IMR-90 (cell line): ENCODE results near the gene CLCN4. TPM values are rescaled to one million over a fixed set of nuclear protein-coding genes. Genes with fewer than 3 reads are reported as not detected.

Experiments
- ATAC-seq: fragments of 200-7000 bp; cut with Tn5 transposase; 2 replicates; pipeline ENCODE4 v1.9.1; 2020; ENCODE audit warnings: low read depth, mild to moderate bottlenecking, moderate library complexity
- BruUV-seq: library from RNA; stranded (reverse); fragments of 400-500 nt; replicated peaks from 2 replicates; lab custom pipeline; 2021; lab: Mats Ljungman, UMichigan
- CTCF ChIA-PET: fragments of 300-600 bp; formaldehyde crosslinking; extraction: SDS; loops from one replicate; lab custom pipeline; 2021; ENCODE audit warnings: antibody characterized with exemption; lab: Yijun Ruan, JAX
- POLR2A ChIA-PET: fragments of 300-600 bp; sonication (Branson Sonifier 250); formaldehyde crosslinking; loops from one replicate; lab custom pipeline; 2022; ENCODE audit warnings: antibody characterized with exemption; ENCODE audit not compliant: unreplicated experiment; lab: Charles Lee
- DNase-seq: peaks from one replicate; pipeline ENCODE4 v3.0.0; 2013
- H2AFZ ChIP-seq: replicated peaks from 2 replicates; pipeline ENCODE3; 2013; ENCODE audit warnings: low read length, mild to moderate bottlenecking; ENCODE audit not compliant: poor library complexity
- H2AK5ac ChIP-seq: 2 replicates; pipeline ENCODE4 v1.6.1; 2013; ENCODE audit warnings: low read depth, low read length, inconsistent platforms
- H2AK9ac ChIP-seq: replicated peaks from 2 replicates; pipeline ENCODE3; 2013; ENCODE audit warnings: mild to moderate bottlenecking, low read depth, low read length, moderate library complexity; ENCODE audit not compliant: poor library complexity
- H2BK120ac ChIP-seq: 2 replicates; pipeline ENCODE4 v1.6.1; 2013; ENCODE audit warnings: low read depth, low read length, inconsistent platforms
- H2BK15ac ChIP-seq: 3 replicates; pipeline ENCODE4 v1.6.1; 2013; ENCODE audit warnings: low read depth, low read length, inconsistent platforms
- H2BK20ac ChIP-seq: 2 replicates; pipeline ENCODE4 v1.6.1; 2013; ENCODE audit warnings: low read depth, mild to moderate bottlenecking, inconsistent platforms, low read length, moderate library complexity
- H2BK5ac ChIP-seq: 2 replicates; pipeline ENCODE4 v1.6.1; 2013; ENCODE audit warnings: mild to moderate bottlenecking, low read depth, low read length, inconsistent platforms; ENCODE audit not compliant: poor library complexity, severe bottlenecking
- H3K14ac ChIP-seq: replicated peaks from 2 replicates; pipeline ENCODE4 v1.6.1; 2013; ENCODE audit warnings: low read depth, low read length, inconsistent platforms
- H3K18ac ChIP-seq: 2 replicates; pipeline ENCODE4 v1.6.1; 2013; ENCODE audit warnings: low read depth, low read length, control low read depth
- H3K23ac ChIP-seq: 2 replicates; pipeline ENCODE4 v1.6.1; 2013; ENCODE audit warnings: low read depth, low read length, inconsistent platforms
- H3K27ac ChIP-seq: 2 replicates; pipeline ENCODE4 v1.5.1; 2013; ENCODE audit warnings: mild to moderate bottlenecking, control low read depth, low read length; ENCODE audit not compliant: insufficient read depth
- H3K27me3 ChIP-seq: 2 replicates; pipeline ENCODE4 v1.6.1; 2013; ENCODE audit warnings: low read length; ENCODE audit not compliant: control insufficient read depth, insufficient read depth
- H3K36me3 ChIP-seq: 2 replicates; pipeline ENCODE4 v1.6.1; 2013; ENCODE audit warnings: low read length, mixed read lengths; ENCODE audit not compliant: control insufficient read depth, insufficient read depth
- H3K4ac ChIP-seq: 2 replicates; pipeline ENCODE4 v1.6.1; 2013; ENCODE audit warnings: low read depth, low read length, inconsistent platforms
- H3K4me1 ChIP-seq: 2 replicates; pipeline ENCODE4 v1.6.1; 2013; ENCODE audit warnings: low read length, mixed read lengths; ENCODE audit not compliant: control insufficient read depth, insufficient read depth
- H3K4me2 ChIP-seq: 2 replicates; pipeline ENCODE4 v1.6.1; 2013; ENCODE audit warnings: low read depth, mild to moderate bottlenecking, control low read depth, low read length, moderate library complexity
- H3K4me3 ChIP-seq: 2 replicates; pipeline ENCODE4 v1.5.1; 2013; ENCODE audit warnings: low read depth, mild to moderate bottlenecking, control low read depth, low read length, moderate library complexity; ENCODE audit not compliant: insufficient read depth
- H3K56ac ChIP-seq: 2 replicates; pipeline ENCODE4 v1.6.1; 2013; ENCODE audit warnings: low read length, inconsistent platforms; ENCODE audit not compliant: insufficient read depth; ENCODE audit errors: extremely low read depth
- H3K79me1 ChIP-seq, 2 experiments: 2 replicates each; pipeline ENCODE4 v1.6.1; 2013; ENCODE audit warnings: low read length in 2 of 2, inconsistent platforms in 1 of 2, low read depth in 1 of 2
- H3K9ac ChIP-seq: 2 replicates; pipeline ENCODE4 v1.6.1; 2013; ENCODE audit warnings: low read depth, low read length, control low read depth
- H3K9me1 ChIP-seq: 2 replicates; pipeline ENCODE4 v1.6.1; 2013; ENCODE audit warnings: low read length, inconsistent platforms; ENCODE audit not compliant: insufficient read depth
- H3K9me3 ChIP-seq: 2 replicates; pipeline ENCODE4 v1.6.1; 2013; ENCODE audit warnings: low read length; ENCODE audit not compliant: control insufficient read depth, insufficient read depth
- H4K20me1 ChIP-seq: 2 replicates; pipeline ENCODE4 v1.6.1; 2013; ENCODE audit warnings: low read length, inconsistent platforms; ENCODE audit not compliant: insufficient read depth
- H4K5ac ChIP-seq: 2 replicates; pipeline ENCODE4 v1.6.1; 2013; ENCODE audit warnings: mild to moderate bottlenecking, low read depth, low read length, control low read depth
- H4K8ac ChIP-seq, 2 experiments: 2 replicates each; pipeline ENCODE4 v1.6.1; 2013; ENCODE audit warnings: low read depth in 2 of 2, low read length in 2 of 2, control low read depth in 1 of 2, inconsistent platforms in 1 of 2
- H4K91ac ChIP-seq: 2 replicates; pipeline ENCODE4 v1.6.1; 2013; ENCODE audit warnings: low read depth, low read length, inconsistent platforms; ENCODE audit not compliant: insufficient read depth
- BHLHE40 ChIP-seq: fragments of 150-350 bp; IDR thresholded peaks from 2 replicates; pipeline ENCODE4 v1.6.1; 2016; ENCODE audit warnings: mild to moderate bottlenecking, low read depth, low read length
- CEBPB ChIP-seq: IDR thresholded peaks from 2 replicates; pipeline ENCODE4 v1.6.1; 2012; ENCODE audit warnings: low read depth, low read length, improper control_type of control experiment
- CHD1 ChIP-seq: IDR thresholded peaks from 2 replicates; pipeline ENCODE4 v1.6.1; 2012; ENCODE audit warnings: low read depth, low read length, improper control_type of control experiment
- FOS ChIP-seq: fragments of 150-350 bp; IDR thresholded peaks from 2 replicates; pipeline ENCODE4 v1.6.1; 2016; ENCODE audit warnings: low read depth, low read length
- MAFK ChIP-seq: IDR thresholded peaks from 2 replicates; pipeline ENCODE4 v1.6.1; 2012; ENCODE audit warnings: low read depth, low read length, improper control_type of control experiment
- MAZ ChIP-seq: IDR thresholded peaks from 2 replicates; pipeline ENCODE4 v1.6.1; 2012; ENCODE audit warnings: low read depth, mild to moderate bottlenecking, low read length, improper control_type of control experiment, moderate library complexity, borderline replicate concordance
- MXI1 ChIP-seq: IDR thresholded peaks from 2 replicates; pipeline ENCODE4 v1.6.1; 2012; ENCODE audit warnings: low read depth, mild to moderate bottlenecking, low read length, moderate library complexity, borderline replicate concordance
- RCOR1 ChIP-seq: IDR thresholded peaks from 2 replicates; pipeline ENCODE4 v1.6.1; 2012; ENCODE audit warnings: mild to moderate bottlenecking, low read length, improper control_type of control experiment; ENCODE audit not compliant: insufficient replicate concordance
- SMC3 ChIP-seq: fragments of 150-350 bp; IDR thresholded peaks from 2 replicates; pipeline ENCODE4 v1.6.1; 2016; ENCODE audit warnings: low read depth, mild to moderate bottlenecking, antibody characterized with exemption, low read length, moderate library complexity
- WGBS, 2 experiments: methylation state at CpG; one replicate each; pipeline versions ENCODE4 v1.1.5 to v1.1.7; 2013; ENCODE audit warnings: missing lambda C conversion rate in 2 of 2; ENCODE audit not compliant: insufficient read length in 1 of 2; ENCODE audit errors: extremely low coverage in 2 of 2; 5-methylcytosine and 5-hydroxymethylcytosine counted together
- dilution Hi-C: fragments of 300-500 bp; cut with HindIII; formaldehyde crosslinking; loops from one replicate; pipeline ENCODE4 v1.14.3; 2018; ENCODE audit warnings: low sequenced_read_pairs; ENCODE audit not compliant: unreplicated experiment
- in situ Hi-C: fragments of 300-500 bp; cut with MboI; formaldehyde crosslinking; loops from 3 replicates; pipeline ENCODE4 v1.14.3; 2019; ENCODE audit warnings: low sequenced_read_pairs, inconsistent platforms, mixed read lengths
- intact Hi-C: fragments of 100-400 bp; cut with micrococcal nuclease; formaldehyde crosslinking; loops from 2 replicates; pipeline ENCODE4 v1.10.0; 2022
- polyA plus RNA-seq, 3 experiments: library from polyadenylated mRNA; depleted of rRNA; stranded (reverse); fragments of >200 nt; gene quantifications; 2 replicates each; pipeline ENCODE4 v1.2.3, GENCODE V29; 2012; ENCODE audit warnings: low replicate concordance in 1 of 3
- total RNA-seq: library from RNA; depleted of rRNA; stranded (reverse); fragments of >200 nt; gene quantifications from 2 replicates; pipeline ENCODE4 v1.2.3, GENCODE V29; 2012

Gene CLCN4
- total and polyA plus RNA-seq, 2 of the 4 experiments (the other 2 are of a cell fraction) = 2.2 to 4.5 TPM

DNA sequence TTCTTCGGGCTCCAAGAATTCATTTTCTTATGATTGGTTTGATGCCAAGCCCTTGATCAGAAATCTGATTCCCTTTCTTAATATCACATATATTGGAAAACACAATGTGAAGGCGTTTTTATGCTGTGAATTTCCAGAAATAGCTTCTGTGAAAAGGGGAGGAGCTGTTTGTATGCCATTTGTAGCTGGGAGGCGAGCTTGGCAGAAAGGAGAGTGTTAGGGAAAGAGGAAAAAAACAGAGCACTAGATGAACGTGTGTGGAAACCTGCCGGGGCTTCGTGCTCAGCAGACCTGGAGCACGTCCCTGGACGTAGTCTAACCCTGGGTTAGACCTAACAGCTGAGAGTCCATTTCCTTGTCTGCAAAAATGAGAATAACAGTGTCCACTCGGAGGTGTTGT, 3.4 kb downstream of the CLCN4 start:
- no peak overlapping the region for H2AK9ac ChIP-seq
- H3K56ac ChIP-seq = no peak overlapping the region
- TF ChIP-seq SMC3 (no peak), RCOR1 (no peak), MXI1 (no peak), MAFK (no peak), FOS (no peak), BHLHE40 (no peak), CEBPB (no peak), MAZ (no peak), CHD1 (no peak)
- no peak overlapping the region for H3K23ac ChIP-seq
- H2AFZ ChIP-seq = no peak overlapping the region
- no peak overlapping the region for H3K14ac ChIP-seq
- dilution Hi-C loops (no loop called here), intact Hi-C loops (no loop called here), in situ Hi-C loops (no loop called here)
- no peak overlapping the region for H4K8ac ChIP-seq
- H2BK120ac ChIP-seq = no peak overlapping the region
- no peaks in the 10 kb centered on the region for H3K36me3 ChIP-seq
- ChIA-PET CTCF (no interaction called here), POLR2A (no interaction called here)
- no peaks in the 10 kb centered on the region for H3K79me1 ChIP-seq
- no peaks in the 10 kb centered on the region for H3K9me3 ChIP-seq
- H3K4me2 ChIP-seq = no peak overlapping the region
- peaks cover 5% of the 10 kb centered on the region for H3K4me1 ChIP-seq
- no peak overlapping the region for H3K9ac ChIP-seq
- no peak overlapping the region for H3K4ac ChIP-seq
- H3K27me3 ChIP-seq = no peaks in the 10 kb centered on the region
- no peak overlapping the region for H3K4me3 ChIP-seq
- DNase-seq = no peak
- no peak overlapping the region for H3K27ac ChIP-seq
- H3K9me1 ChIP-seq = no peaks in the 10 kb centered on the region
- ATAC-seq = no peak
- H4K20me1 ChIP-seq = no peaks in the 10 kb centered on the region
- no peak overlapping the region for H2AK5ac ChIP-seq
- no peak overlapping the region for H4K5ac ChIP-seq
- H2BK15ac ChIP-seq = no peak overlapping the region
- no peak overlapping the region for H2BK20ac ChIP-seq
- 50% methylated on average over 3 of the region's 9 CpGs; no CpG with 5 or more reads in 1 of the 2 experiments for WGBS, 2 experiments
- H2BK5ac ChIP-seq = no peak overlapping the region
- no peak overlapping the region for H4K91ac ChIP-seq
- H3K18ac ChIP-seq = no peak overlapping the region
- no TSS peak for BruUV-seq
